GM19438 (cell line): ENCODE data around the gene DNAH5.

ENCODE experiments used
- ATAC-seq: cut with Tn5 transposase; IDR thresholded peaks from one replicate; pipeline ENCODE4 v1.9.1; 2021; ENCODE audit warnings: low read depth; ENCODE audit not compliant: unreplicated experiment

Gene DNAH5

GRCh38 chr5:13945271-13945670, 783 bp upstream of the DNAH5 start:
- ATAC-seq: no peak

GRCh38 chr5:13943676-13944075, 812 bp downstream of the DNAH5 start:
- ATAC-seq: no peak

- no peak for ATAC-seq
Observed at GRCh38 chr5:13941468-13941867, 3.0 kb downstream of the DNAH5 start.

- no peak for ATAC-seq
Observed at GRCh38 chr5:13939638-13940037, 4.8 kb downstream of the DNAH5 start.

- ATAC-seq: no peak
Observed at GRCh38 chr5:13934921-13935320, 9.6 kb downstream of the DNAH5 start.

- ATAC-seq: no peak
Observed at GRCh38 chr5:13934125-13934524, 10.4 kb downstream of the DNAH5 start.

GRCh38 chr5:13932561-13932960, 11.9 kb downstream of the DNAH5 start:
- no peak for ATAC-seq

GRCh38 chr5:13932011-13932410, 12.5 kb downstream of the DNAH5 start:
- ATAC-seq: no peak

GRCh38 chr5:13930541-13931171, 13.8 kb downstream of the DNAH5 start:
- no peak for ATAC-seq

- ATAC-seq: no peak
Observed at GRCh38 chr5:13926731-13927130, 17.8 kb downstream of the DNAH5 start.

GRCh38 chr5:13921578-13921977, 22.9 kb downstream of the DNAH5 start:
- ATAC-seq: no peak

GRCh38 chr5:13919786-13920185, 24.7 kb downstream of the DNAH5 start:
- ATAC-seq: no peak

- no peak for ATAC-seq
Observed at GRCh38 chr5:13919087-13919486, 25.4 kb downstream of the DNAH5 start.

GRCh38 chr5:13917061-13917460, 27.4 kb downstream of the DNAH5 start:
- ATAC-seq: no peak

GRCh38 chr5:13913962-13914361, 30.5 kb downstream of the DNAH5 start:
- no peak for ATAC-seq

GRCh38 chr5:13910637-13911288, 33.7 kb downstream of the DNAH5 start:
- no peak for ATAC-seq

- no peak for ATAC-seq
Observed at GRCh38 chr5:13910201-13910600, 34.3 kb downstream of the DNAH5 start.

GRCh38 chr5:13909271-13909670, 35.2 kb downstream of the DNAH5 start:
- no peak for ATAC-seq

- ATAC-seq: no peak
Observed at GRCh38 chr5:13898569-13898968, 45.9 kb downstream of the DNAH5 start.

- ATAC-seq: no peak
Observed at GRCh38 chr5:13878357-13878756, 66.1 kb downstream of the DNAH5 start.

- ATAC-seq: no peak
Observed at GRCh38 chr5:13866792-13867191, 77.7 kb downstream of the DNAH5 start.

GRCh38 chr5:13865312-13865711, 79.2 kb downstream of the DNAH5 start:
- no peak for ATAC-seq
